ENCODE measurements around the gene POLR2E.
A peak's percentile ranks its signal among the peaks of the same experiment; 100 is the strongest.

GRCh38 chr19:1091544-1092175 is 3.5 kb downstream of the POLR2E start:
- TF ChIP-seq CTCF (IDR thresholded peaks at IDR 0.05 in 8 of 11, conservative IDR thresholded peaks at IDR 0.05 in 3 of 11) (no peak), POLR2AphosphoS5 (IDR thresholded peaks at IDR 0.05) (peak in 1 of 3 donors; percentile 50)
